HG03460 (cell line): Measurements from ENCODE around the gene KCNK15.

Source experiments
- ATAC-seq: cut with Tn5 transposase; IDR thresholded peaks from one replicate; pipeline ENCODE4 v1.9.1; 2021; ENCODE audit not compliant: unreplicated experiment

Gene KCNK15

GRCh38 chr20:44715499-44716308 lies 30.0 kb upstream of the KCNK15 start:
- ATAC-seq: no peak

GRCh38 chr20:44716309-44717106 lies 29.2 kb upstream of the KCNK15 start:
- no peak for ATAC-seq

GRCh38 chr20:44717986-44718385 lies 27.7 kb upstream of the KCNK15 start:
- no peak for ATAC-seq

GRCh38 chr20:44719841-44720240 lies 25.8 kb upstream of the KCNK15 start:
- ATAC-seq: no peak

GRCh38 chr20:44720621-44720996 lies 25.1 kb upstream of the KCNK15 start:
- ATAC-seq: no peak

- ATAC-seq: no peak
These were observed 24.5 kb upstream of the KCNK15 start for GRCh38 chr20:44720997-44721784.

GRCh38 chr20:44721785-44722054 lies 23.9 kb upstream of the KCNK15 start:
- ATAC-seq: no peak

GRCh38 chr20:44722990-44723389 lies 22.7 kb upstream of the KCNK15 start:
- no peak for ATAC-seq

- no peak for ATAC-seq
These were observed 22.3 kb upstream of the KCNK15 start for GRCh38 chr20:44723391-44723790.

GRCh38 chr20:44723798-44724362 lies 21.8 kb upstream of the KCNK15 start:
- no peak for ATAC-seq

- ATAC-seq: no peak
These were observed 21.1 kb upstream of the KCNK15 start for GRCh38 chr20:44724423-44725091.

GRCh38 chr20:44725837-44726236 lies 19.8 kb upstream of the KCNK15 start:
- ATAC-seq: no peak

GRCh38 chr20:44727039-44727438 lies 18.6 kb upstream of the KCNK15 start:
- ATAC-seq: no peak

GRCh38 chr20:44727651-44728050 lies 18.0 kb upstream of the KCNK15 start:
- ATAC-seq: no peak

- ATAC-seq: no peak
These were observed 16.7 kb upstream of the KCNK15 start for GRCh38 chr20:44728801-44729443.

- no peak for ATAC-seq
These were observed 15.2 kb upstream of the KCNK15 start for GRCh38 chr20:44730441-44730840.

- ATAC-seq: no peak
These were observed 14.0 kb upstream of the KCNK15 start for GRCh38 chr20:44731657-44732056.

GRCh38 chr20:44732327-44732726 lies 13.3 kb upstream of the KCNK15 start:
- ATAC-seq: no peak

GRCh38 chr20:44733341-44734069 lies 12.2 kb upstream of the KCNK15 start:
- ATAC-seq: no peak

GRCh38 chr20:44734938-44735337 lies 10.7 kb upstream of the KCNK15 start:
- no peak for ATAC-seq
